GM23338 (cell line): Measurements from ENCODE around the gene DDX54.

Source experiments
- CTCF ChIP-seq, 2 experiments: fragments of 200-600 bp in 1 of 2; sonication (generic) in 1 of 2; conservative IDR thresholded peaks; 2 replicates each; pipeline versions ENCODE4 v1.5.1 to v1.6.1; 2016 to 2017; ENCODE audit warnings: antibody characterized with exemption in 2 of 2, low read depth in 2 of 2, mild to moderate bottlenecking in 2 of 2, moderate library complexity in 1 of 2
- ETS1 ChIP-seq: IDR thresholded peaks from 2 replicates; pipeline ENCODE4 v1.6.1; 2016; ENCODE audit warnings: antibody characterized with exemption
- EZH2 ChIP-seq: fragments of 200-600 bp; sonication (generic); IDR thresholded peaks from one replicate; pipeline ENCODE4 v1.8.0; 2017; ENCODE audit warnings: antibody characterized with exemption, mild to moderate bottlenecking, low read depth; ENCODE audit not compliant: unreplicated experiment
- EZH2phosphoT487 ChIP-seq: fragments of 200-600 bp; sonication (generic); IDR thresholded peaks from one replicate; pipeline ENCODE4 v1.8.1; 2018; ENCODE audit warnings: antibody characterized with exemption; ENCODE audit not compliant: unreplicated experiment
- NANOG ChIP-seq: IDR thresholded peaks from 2 replicates; pipeline ENCODE4 v1.6.1; 2016; ENCODE audit warnings: antibody characterized with exemption, borderline replicate concordance
- POLR2AphosphoS5 ChIP-seq: IDR thresholded peaks from 2 replicates; pipeline ENCODE4 v1.6.1; 2016; ENCODE audit warnings: antibody characterized with exemption, low read depth
- REST ChIP-seq: IDR thresholded peaks from one replicate; pipeline ENCODE4 v1.6.1; 2018; ENCODE audit warnings: antibody characterized with exemption; ENCODE audit not compliant: unreplicated experiment
- ZNF331 ChIP-seq: fragments of 250-450 bp; sonication (Bioruptor Pico); IDR thresholded peaks from 2 replicates; pipeline ENCODE4 v1.5.0; 2020; ENCODE audit warnings: low read depth, mild to moderate bottlenecking, moderate library complexity

- TF ChIP-seq CTCF (conservative IDR thresholded peaks at IDR 0.05; ENCODE audit: low read depth in 2 of 2) (no peak), ZNF331 (no peak), POLR2AphosphoS5 (no peak), EZH2 (no peak), REST (no peak), ETS1 (no peak), NANOG (no peak), EZH2phosphoT487 (no peak)
These were observed 51.6 kb downstream of the DDX54 start for GRCh38 chr12:113133666-113134065.
